HG02798 (cell line): ENCODE data around the gene ADD1.

ENCODE experiments used
- ATAC-seq: cut with Tn5 transposase; IDR thresholded peaks from one replicate; pipeline ENCODE4 v1.9.1; 2021; ENCODE audit warnings: mild to moderate bottlenecking; ENCODE audit not compliant: unreplicated experiment, poor library complexity

Gene ADD1

GRCh38 chr4:2820216-2820982, 23.2 kb upstream of the ADD1 start:
- no peak for ATAC-seq

GRCh38 chr4:2822461-2823300, 21.0 kb upstream of the ADD1 start:
- ATAC-seq, result no peak

- ATAC-seq, result no peak
Measured at GRCh38 chr4:2823301-2823670, 20.4 kb upstream of the ADD1 start.

DNA sequence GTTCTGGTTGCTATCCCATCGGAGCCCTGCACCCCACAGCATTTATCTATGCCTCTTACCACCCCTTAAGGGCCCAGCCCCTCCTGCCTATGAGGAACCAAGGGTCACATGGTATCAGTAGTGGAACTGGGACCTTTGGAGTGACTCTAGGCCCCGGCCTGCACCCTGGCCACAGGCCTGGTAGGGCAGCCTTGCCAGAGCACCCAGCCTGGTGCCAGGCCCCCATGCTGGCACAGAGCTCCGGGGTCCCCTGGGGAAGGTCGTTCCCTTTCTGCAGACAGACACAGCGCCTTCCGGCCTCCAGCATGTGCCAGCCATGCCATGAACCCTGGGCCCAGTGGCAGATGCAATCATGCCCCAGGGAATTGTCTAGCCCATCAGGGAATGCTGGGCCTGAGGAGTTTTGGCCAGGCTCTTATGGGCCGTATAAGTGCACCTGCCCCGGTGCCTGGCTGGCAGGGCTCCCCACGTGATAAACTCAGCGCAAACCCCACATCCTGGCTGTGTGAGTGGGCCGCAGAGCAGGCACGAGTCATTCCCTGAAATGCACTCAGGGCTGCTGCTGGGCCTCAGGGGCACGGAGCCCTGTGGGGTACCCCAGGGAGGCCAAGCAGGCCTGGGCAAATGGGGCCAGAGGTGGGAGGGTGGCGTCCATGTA, 19.8 kb upstream of the ADD1 start:
- ATAC-seq, result no peak

DNA sequence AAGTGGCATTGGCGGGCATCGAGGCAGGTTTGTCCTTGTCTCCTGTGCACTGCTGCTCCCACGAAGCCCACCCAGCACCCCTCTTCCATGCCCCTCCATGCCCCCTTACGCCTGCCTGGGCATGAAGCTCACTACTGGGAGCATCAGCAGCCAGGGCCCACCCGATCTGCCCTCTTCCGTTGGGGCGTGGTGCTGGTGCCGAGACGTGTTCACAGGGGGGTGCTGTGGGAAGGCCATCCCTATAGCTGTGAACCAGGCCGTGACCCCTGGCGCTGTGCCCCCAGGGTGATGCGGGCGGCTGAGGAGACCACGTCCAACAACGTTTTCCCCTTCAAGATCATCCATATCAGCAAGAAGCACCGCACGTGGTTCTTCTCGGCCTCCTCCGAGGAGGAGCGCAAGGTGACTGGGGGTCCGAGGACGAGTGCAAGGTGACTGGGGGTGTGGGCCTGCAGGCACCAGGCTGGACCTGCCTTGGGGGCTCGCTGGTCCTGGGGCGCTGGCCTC, 19.3 kb upstream of the ADD1 start:
- ATAC-seq, result no peak

GRCh38 chr4:2824836-2825381, 18.7 kb upstream of the ADD1 start:
- ATAC-seq, result no peak

DNA sequence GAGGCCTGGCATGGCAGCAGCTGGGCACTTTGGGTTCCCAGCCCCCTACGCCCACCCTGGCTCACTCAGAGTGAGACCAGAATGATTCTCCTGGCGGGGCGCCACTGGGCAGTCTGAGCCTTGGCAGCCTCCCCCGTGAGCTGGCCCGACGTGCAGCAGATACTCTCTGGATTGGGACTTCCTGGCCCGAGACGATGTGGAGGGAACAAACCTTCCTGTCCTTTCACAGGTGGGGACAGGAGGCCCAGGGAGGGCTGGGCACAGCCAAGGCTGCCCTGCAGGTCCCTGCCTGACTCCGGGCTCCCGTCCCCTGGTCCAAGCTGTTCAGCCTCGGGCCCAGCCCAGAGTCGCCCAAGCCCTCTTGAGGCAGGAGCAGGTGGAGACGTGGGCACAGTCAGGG, 17.9 kb upstream of the ADD1 start:
- ATAC-seq, result no peak

GRCh38 chr4:2827071-2827873, 16.4 kb upstream of the ADD1 start:
- ATAC-seq, result no peak

- no peak for ATAC-seq
Measured at GRCh38 chr4:2827874-2828751, 15.5 kb upstream of the ADD1 start.

DNA sequence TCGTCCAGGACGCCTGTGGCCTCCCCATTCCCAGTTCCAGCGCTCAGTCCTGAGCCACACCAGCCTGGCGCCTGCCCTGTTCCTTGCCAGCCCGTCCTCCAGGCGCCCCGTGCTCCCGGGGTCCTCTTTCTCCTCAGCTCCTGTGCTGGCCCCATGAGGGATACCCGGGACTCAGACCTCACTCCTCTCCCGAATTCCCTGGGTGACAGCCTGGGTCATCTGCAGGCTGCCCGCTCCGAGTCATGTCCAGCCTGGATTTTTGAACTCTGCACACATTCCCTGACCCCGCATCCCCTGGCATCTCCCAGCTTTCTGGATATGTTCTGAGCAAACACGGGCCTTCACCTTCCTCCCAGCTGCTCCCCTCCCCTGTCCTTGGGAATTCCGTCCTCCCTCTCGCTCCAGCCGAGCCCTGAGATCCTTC, 14.9 kb upstream of the ADD1 start:
- no peak for ATAC-seq

GRCh38 chr4:2829321-2829932, 14.2 kb upstream of the ADD1 start:
- no peak for ATAC-seq

DNA sequence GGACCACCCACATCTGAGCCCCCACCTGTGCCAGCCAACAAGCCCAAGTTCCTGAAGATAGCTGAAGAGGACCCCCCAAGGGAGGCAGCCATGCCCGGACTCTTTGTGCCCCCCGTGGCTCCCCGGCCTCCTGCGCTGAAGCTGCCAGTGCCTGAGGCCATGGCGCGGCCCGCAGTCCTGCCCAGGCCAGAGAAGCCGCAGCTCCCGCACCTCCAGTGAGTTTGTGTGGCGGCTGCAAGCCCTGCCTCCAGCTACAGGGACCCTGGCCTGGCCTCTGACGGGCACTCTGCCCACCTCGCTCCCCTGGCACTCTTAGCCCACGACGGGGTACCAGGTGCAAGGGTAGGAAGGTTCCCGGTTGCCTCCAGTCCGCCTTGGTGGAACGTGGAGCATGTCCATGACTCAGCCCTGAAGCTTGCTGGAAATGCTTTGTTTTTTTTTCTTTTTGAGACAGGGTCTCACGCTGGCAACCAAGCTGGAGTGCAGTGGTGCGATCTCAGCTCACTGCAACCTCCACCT, 13.7 kb upstream of the ADD1 start:
- ATAC-seq, result no peak

- ATAC-seq, result no peak
Measured at GRCh38 chr4:2830632-2831610, 12.7 kb upstream of the ADD1 start.

GRCh38 chr4:2831611-2832308, 11.9 kb upstream of the ADD1 start:
- no peak for ATAC-seq

DNA sequence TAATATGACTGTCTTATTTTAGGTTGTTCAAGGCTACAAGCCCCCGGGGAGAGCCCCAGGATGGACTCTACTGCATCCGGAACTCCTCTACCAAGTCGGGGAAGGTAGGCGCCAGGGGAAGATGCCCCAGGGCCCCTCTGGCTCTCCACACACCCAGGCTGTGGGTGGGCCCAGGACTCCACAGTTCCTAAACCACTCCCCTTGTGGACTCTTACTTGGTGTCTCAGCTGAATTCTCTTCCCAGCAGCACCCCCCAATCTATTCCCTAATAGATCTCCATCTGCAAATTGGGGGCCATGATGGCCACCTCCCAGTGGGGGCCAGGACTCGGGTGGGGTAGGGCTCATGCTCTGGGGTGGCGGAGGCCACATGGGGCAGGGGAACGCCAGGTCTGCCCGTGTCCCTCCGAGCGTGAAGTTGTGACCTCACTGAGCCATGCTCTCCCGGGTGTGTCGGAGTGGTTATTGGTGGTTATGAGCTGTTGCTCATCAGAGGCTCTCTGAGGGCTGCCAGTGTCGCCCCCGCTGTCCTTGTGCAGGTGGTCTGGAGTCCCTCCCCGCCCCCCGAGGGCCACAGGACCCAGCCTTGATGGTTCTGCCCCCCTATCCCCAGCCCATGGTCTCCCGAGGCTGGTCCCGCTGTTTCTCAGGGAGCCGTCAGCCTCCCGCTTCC, 11.2 kb upstream of the ADD1 start:
- ATAC-seq, result peak; percentile 58
